Stomach (tissue), 9 donors: Measurements from ENCODE around the gene ERO1B. TPM values are rescaled to one million over a fixed set of nuclear protein-coding genes. Genes with fewer than 3 reads are reported as not detected.

Experiments used
- DNase-seq, 2 donors: peaks; one replicate each; pipeline versions ENCODE4 v3.0.0 to v3.0.0-alpha.2; 2013 to 2019
- H3K27ac ChIP-seq, 5 donors: fragments of 200-600 bp in 4 of 5; sonication (generic) in 4 of 5; one replicate each; pipeline ENCODE4 v1.5.1; 2013 to 2019; ENCODE audit warnings: mild to moderate bottlenecking in 1 of 5, moderate library complexity in 1 of 5
- H3K27me3 ChIP-seq, 3 donors: fragments of 200-600 bp; sonication (generic); one replicate each; pipeline ENCODE4 v1.5.1; 2017 to 2019; ENCODE audit warnings: mixed run types in 1 of 3
- H3K36me3 ChIP-seq, 4 donors: fragments of 200-600 bp; sonication (generic); 1 replicate in 3 of 4; 2 replicates in 1 of 4; pipeline ENCODE4 v1.5.1; 2016 to 2019
- H3K4me1 ChIP-seq, 4 donors: fragments of 200-600 bp; sonication (generic); one replicate each; pipeline ENCODE4 v1.5.1; 2016 to 2019
- H3K4me3 ChIP-seq, 4 donors: fragments of 200-600 bp; sonication (generic) in 3 of 4; one replicate each; pipeline ENCODE4 v1.5.1; 2016 to 2019; ENCODE audit warnings: mild to moderate bottlenecking in 1 of 4
- H3K9me3 ChIP-seq, 4 donors: fragments of 200-600 bp; sonication (generic); one replicate each; pipeline ENCODE4 v1.5.1; 2016 to 2019
- EP300 ChIP-seq: sonication (generic); formaldehyde crosslinking; IDR thresholded peaks from one replicate; pipeline ENCODE4 v1.6.1; 2017; ENCODE audit warnings: antibody characterized with exemption
- POLR2A ChIP-seq, 4 donors: fragments of 450-650 bp; IDR thresholded peaks; one replicate each; pipeline ENCODE4 v1.6.1; 2016; ENCODE audit warnings: antibody characterized with exemption in 4 of 4, control low read depth in 2 of 4, mild to moderate bottlenecking in 1 of 4, moderate library complexity in 1 of 4
- POLR2AphosphoS5 ChIP-seq, 3 donors: sonication (generic); formaldehyde crosslinking; IDR thresholded peaks; one replicate each; pipeline ENCODE4 v1.6.1; 2016; ENCODE audit warnings: antibody characterized with exemption in 3 of 3
- WGBS, 5 donors: extraction: QIAGEN DNeasy Blood & Tissue Kit in 3 of 5; methylation state at CpG; one replicate each; pipeline versions ENCODE4 v1.1.5 to v1.1.7; 2013 to 2018; 5-methylcytosine and 5-hydroxymethylcytosine counted together
- intact Hi-C: fragments of 100-400 bp; cut with DNase I; formaldehyde crosslinking; loops from one replicate; pipeline ENCODE4 v1.15.1; 2023; ENCODE audit warnings: low total_unique reads
- polyA plus RNA-seq, 3 donors: library from polyadenylated mRNA; stranded (reverse); fragments of 200-250 nt; gene quantifications; one replicate each; pipeline ENCODE4 v1.2.3, GENCODE V29; 2013
- total RNA-seq, 5 donors: library from RNA; depleted of rRNA; stranded (reverse); fragments of >200 nt; gene quantifications; one replicate each; pipeline versions ENCODE4 v1.1.0 to v1.2.3, GENCODE V29; 2014 to 2016
- TF ChIP-seq, protein P1 (sequence below), 7 experiments: fragments of 450-650 bp in 4 of 7; fragments of 200-600 bp in 3 of 7; sonication (generic) in 3 of 7; IDR thresholded peaks; one replicate each; pipeline ENCODE4 v1.5.1; 2016 to 2019; ENCODE audit warnings: antibody characterized with exemption in 7 of 7, control low read depth in 2 of 7, mild to moderate bottlenecking in 1 of 7
- donor health status: healthy with polysubstance abuse.
- donor health status: Bipolar disorder and iron deficiency.
- donor health status: healthy.

Gene ERO1B
- total and polyA plus RNA-seq, 8 donors = 3.2 to 103 (median 27.9) TPM

DNA sequence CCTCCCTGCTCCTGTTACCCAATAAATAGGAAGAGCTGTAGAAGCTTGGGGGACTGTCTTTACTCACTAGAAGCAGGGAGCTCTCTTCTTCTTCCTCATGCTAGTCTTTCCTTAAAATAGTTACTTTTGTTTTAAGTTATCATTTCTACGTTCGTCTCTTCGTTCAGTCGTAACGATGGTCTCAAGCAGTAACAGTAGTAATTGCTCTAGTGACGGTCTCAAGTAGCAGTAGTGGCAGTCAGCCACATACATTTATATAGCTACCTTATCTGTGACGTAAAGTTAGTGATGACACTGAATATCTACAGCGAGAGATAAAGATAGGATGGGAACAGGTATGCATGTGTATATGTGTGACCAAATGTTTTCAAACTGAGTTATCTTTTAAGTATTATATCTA lies 15.4 kb upstream of the ERO1B start:
- Histone ChIP-seq H3K27me3 (no peaks in the 10 kb centered on the region), H3K36me3 (no peaks in the 10 kb centered on the region), H3K27ac (no peak overlapping the region), H3K9me3 (no peaks in the 10 kb centered on the region), H3K4me1 (peaks cover 0 to 3% (median 1%) of the 10 kb centered on the region in 4 donors), H3K4me3 (no peak overlapping the region)
- WGBS, 5 donors = 81 to 88% (median 85%) methylated on average over 8 of the region's 8 CpGs
- no peak for DNase-seq
- intact Hi-C loops = no loop called here
- TF ChIP-seq, protein P1, sequence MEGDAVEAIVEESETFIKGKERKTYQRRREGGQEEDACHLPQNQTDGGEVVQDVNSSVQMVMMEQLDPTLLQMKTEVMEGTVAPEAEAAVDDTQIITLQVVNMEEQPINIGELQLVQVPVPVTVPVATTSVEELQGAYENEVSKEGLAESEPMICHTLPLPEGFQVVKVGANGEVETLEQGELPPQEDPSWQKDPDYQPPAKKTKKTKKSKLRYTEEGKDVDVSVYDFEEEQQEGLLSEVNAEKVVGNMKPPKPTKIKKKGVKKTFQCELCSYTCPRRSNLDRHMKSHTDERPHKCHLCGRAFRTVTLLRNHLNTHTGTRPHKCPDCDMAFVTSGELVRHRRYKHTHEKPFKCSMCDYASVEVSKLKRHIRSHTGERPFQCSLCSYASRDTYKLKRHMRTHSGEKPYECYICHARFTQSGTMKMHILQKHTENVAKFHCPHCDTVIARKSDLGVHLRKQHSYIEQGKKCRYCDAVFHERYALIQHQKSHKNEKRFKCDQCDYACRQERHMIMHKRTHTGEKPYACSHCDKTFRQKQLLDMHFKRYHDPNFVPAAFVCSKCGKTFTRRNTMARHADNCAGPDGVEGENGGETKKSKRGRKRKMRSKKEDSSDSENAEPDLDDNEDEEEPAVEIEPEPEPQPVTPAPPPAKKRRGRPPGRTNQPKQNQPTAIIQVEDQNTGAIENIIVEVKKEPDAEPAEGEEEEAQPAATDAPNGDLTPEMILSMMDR (IDR thresholded peaks at IDR 0.05) = no peak
- TF ChIP-seq POLR2A (IDR thresholded peaks at IDR 0.05) (no peak), POLR2AphosphoS5 (IDR thresholded peaks at IDR 0.05) (no peak), EP300 (no peak)

GRCh38 chr1:236292425-236292824 lies 10.7 kb upstream of the ERO1B start:
- peak; percentile 23 to 52 for DNase-seq
- Histone ChIP-seq H3K36me3 (no peaks in the 10 kb centered on the region), H3K4me1 (peaks cover 0 to 3% (median 0%) of the 10 kb centered on the region in 4 donors), H3K27ac (peak overlapping the region; percentile 38 to 73 (median 47)), H3K27me3 (no peaks in the 10 kb centered on the region), H3K4me3 (no peak overlapping the region), H3K9me3 (no peaks in the 10 kb centered on the region)
- 43 to 60% (median 52%) methylated on average over 3 of the region's 3 CpGs for WGBS, 5 donors
- intact Hi-C loops = no loop called here
- TF ChIP-seq EP300 (no peak), POLR2AphosphoS5 (IDR thresholded peaks at IDR 0.05) (peak in 1 of 3 donors; percentile 25)

GRCh38 chr1:236289492-236290131 lies 7.9 kb upstream of the ERO1B start:
- DNase-seq = peak in 1 of 2 donors; percentile 25
- H3K36me3 ChIP-seq = no peaks in the 10 kb centered on the region
- peaks cover 0 to 3% (median under 1%) of the 10 kb centered on the region in 4 donors for H3K4me1 ChIP-seq
- H3K27me3 ChIP-seq = no peaks in the 10 kb centered on the region
- H3K9me3 ChIP-seq = no peaks in the 10 kb centered on the region
- WGBS, 5 donors = 52 to 81% (median 69%) methylated on average over 1 of the region's 1 CpG
- TF ChIP-seq POLR2AphosphoS5 (IDR thresholded peaks at IDR 0.05) (no peak), EP300 (no peak), POLR2A (IDR thresholded peaks at IDR 0.05) (no peak)
- TF ChIP-seq, protein P1 (IDR thresholded peaks at IDR 0.05) = no peak
- peak overlapping the region in 4 of 5 donors; percentile 2 to 54 (median 15) for H3K27ac ChIP-seq
- intact Hi-C loops = no loop called here
- H3K4me3 ChIP-seq = no peak overlapping the region

GRCh38 chr1:236288620-236288976 lies 6.8 kb upstream of the ERO1B start:
- 64 to 82% (median 79%) methylated on average over 5 of the region's 5 CpGs for WGBS, 5 donors
- Histone ChIP-seq H3K9me3 (no peaks in the 10 kb centered on the region), H3K27ac (peak overlapping the region; percentile 2 to 54 (median 50)), H3K4me3 (no peak overlapping the region), H3K36me3 (no peaks in the 10 kb centered on the region), H3K27me3 (no peaks in the 10 kb centered on the region), H3K4me1 (peaks cover 0 to 12% (median 4%) of the 10 kb centered on the region in 4 donors)
- TF ChIP-seq POLR2AphosphoS5 (IDR thresholded peaks at IDR 0.05) (no peak), POLR2A (IDR thresholded peaks at IDR 0.05) (no peak), EP300 (no peak)
- TF ChIP-seq, protein P1 (IDR thresholded peaks at IDR 0.05) = no peak
- intact Hi-C loops = no loop called here
- DNase-seq = no peak
